Parathyroid adenoma (tissue), 2 donors: ENCODE results near the gene TTC33.
"Not testable (repeated sequence)": the region's sequence is repeated elsewhere in the genome, so short reads cannot be mapped to it uniquely, and the experiment has no call there.

Experiments
- H2AFZ ChIP-seq: fragments of 300-600 bp; sonication (generic); one replicate; pipeline ENCODE4 v1.7.0; 2017; ENCODE audit warnings: antibody characterized with exemption, mild to moderate bottlenecking
- H3K27ac ChIP-seq: fragments of 300-600 bp; sonication (generic); one replicate; pipeline ENCODE4 v1.7.0; 2017
- H3K27me3 ChIP-seq: fragments of 300-600 bp; sonication (generic); one replicate; pipeline ENCODE4 v1.7.0; 2017; ENCODE audit warnings: low read length; ENCODE audit not compliant: control insufficient read depth, insufficient read depth
- H3K36me3 ChIP-seq: fragments of 300-600 bp; sonication (generic); one replicate; pipeline ENCODE4 v1.7.0; 2017; ENCODE audit warnings: low read length; ENCODE audit not compliant: control insufficient read depth, insufficient read depth
- H3K4me1 ChIP-seq: fragments of 300-600 bp; sonication (generic); one replicate; pipeline ENCODE4 v1.7.0; 2017; ENCODE audit warnings: control low read depth
- H3K4me2 ChIP-seq: fragments of 300-600 bp; sonication (generic); one replicate; pipeline ENCODE4 v1.7.0; 2017; ENCODE audit warnings: low read length
- H3K4me3 ChIP-seq: fragments of 300-600 bp; sonication (generic); one replicate; pipeline ENCODE4 v1.7.0; 2017; ENCODE audit warnings: low read depth, low read length
- H3K79me2 ChIP-seq: fragments of 300-600 bp; sonication (generic); one replicate; pipeline ENCODE4 v1.7.0; 2017; ENCODE audit warnings: control low read depth
- H3K9ac ChIP-seq: fragments of 300-600 bp; sonication (generic); one replicate; pipeline ENCODE4 v1.7.0; 2017; ENCODE audit warnings: mild to moderate bottlenecking
- H3K9me3 ChIP-seq: fragments of 300-600 bp; sonication (generic); one replicate; pipeline ENCODE4 v1.7.0; 2017; ENCODE audit warnings: low read length; ENCODE audit not compliant: control insufficient read depth
- CTCF ChIP-seq: fragments of 300-600 bp; sonication (generic); IDR thresholded peaks from one replicate; pipeline ENCODE4 v1.7.0; 2017; ENCODE audit warnings: antibody characterized with exemption, mild to moderate bottlenecking
- donor health status: primary hyperparathyroidism.

Gene TTC33

DNA sequence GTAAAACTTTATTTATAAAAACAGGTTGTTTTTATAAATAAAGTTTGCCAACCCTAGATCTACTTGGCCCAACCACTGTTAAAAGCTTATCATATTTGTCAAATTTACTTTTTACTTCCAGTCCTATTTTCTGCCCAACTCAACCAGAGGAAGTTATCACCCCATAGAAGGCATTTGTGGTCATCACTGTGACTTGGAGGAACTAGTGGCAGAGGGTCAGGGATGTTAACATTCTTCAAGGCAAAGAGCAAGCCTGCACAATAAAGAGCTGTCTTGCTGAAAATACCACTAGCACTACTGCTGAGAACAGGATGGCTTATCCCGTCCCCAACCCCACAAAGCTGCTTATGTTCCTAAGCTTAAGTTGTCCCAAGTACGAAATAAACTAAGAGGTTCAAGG is 22.3 kb downstream of the TTC33 start:
- no peaks in the 10 kb centered on the region for H3K4me1 ChIP-seq
- H3K9ac ChIP-seq = no peak overlapping the region
- H3K4me3 ChIP-seq = no peak overlapping the region
- no peak overlapping the region for H3K27ac ChIP-seq
- peaks cover 30% of the 10 kb centered on the region for H3K79me2 ChIP-seq
- TF ChIP-seq CTCF = no peak
- H3K27me3 ChIP-seq = no peaks in the 10 kb centered on the region
- H3K9me3 ChIP-seq = no peaks in the 10 kb centered on the region
- no peak overlapping the region for H2AFZ ChIP-seq
- no peak overlapping the region for H3K4me2 ChIP-seq
- H3K36me3 ChIP-seq = no peaks in the 10 kb centered on the region

- H3K79me2 ChIP-seq, H3K4me3 ChIP-seq, H3K9me3 ChIP-seq, H3K4me1 ChIP-seq, H3K27me3 ChIP-seq, H3K36me3 ChIP-seq, H2AFZ ChIP-seq, H3K27ac ChIP-seq, H3K9ac ChIP-seq, H3K4me2 ChIP-seq: not testable (repeated sequence)
Measured at GRCh38 chr5:40722497-40722911, 33.3 kb downstream of the TTC33 start.

DNA sequence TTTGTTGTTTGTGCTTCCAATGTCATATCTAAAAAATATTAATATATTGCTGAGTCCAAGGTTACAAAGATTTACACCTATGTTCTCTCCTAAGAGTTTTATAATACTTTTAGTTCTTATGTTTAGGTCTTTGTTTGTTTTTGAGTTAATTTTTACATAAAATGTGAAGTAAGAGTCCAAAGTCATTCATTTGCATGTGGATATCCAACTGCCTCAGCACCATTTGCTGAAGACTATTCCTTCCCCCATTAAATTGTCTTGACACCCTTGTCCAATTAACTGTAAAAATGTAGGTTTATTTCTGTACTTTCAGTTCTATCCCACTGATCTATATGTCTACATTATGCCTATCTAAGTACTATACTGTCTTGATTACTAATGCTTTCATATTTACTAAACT is 35.7 kb downstream of the TTC33 start:
- Histone ChIP-seq H3K4me3 (no peak overlapping the region), H3K9me3 (no peaks in the 10 kb centered on the region), H3K27me3 (no peaks in the 10 kb centered on the region), H3K36me3 (no peaks in the 10 kb centered on the region), H3K27ac (no peak overlapping the region), H3K9ac (no peak overlapping the region), H3K4me1 (no peaks in the 10 kb centered on the region), H3K4me2 (no peak overlapping the region), H2AFZ (no peak overlapping the region), H3K79me2 (peaks cover 4% of the 10 kb centered on the region)
- TF ChIP-seq CTCF = no peak

- Histone ChIP-seq H3K4me1 (no peaks in the 10 kb centered on the region), H3K27me3 (no peaks in the 10 kb centered on the region), H2AFZ (no peak overlapping the region), H3K79me2 (no peaks in the 10 kb centered on the region), H3K27ac (no peak overlapping the region), H3K9ac (no peak overlapping the region), H3K36me3 (no peaks in the 10 kb centered on the region), H3K4me2 (no peak overlapping the region), H3K4me3 (no peak overlapping the region), H3K9me3 (no peaks in the 10 kb centered on the region)
- no peak for TF ChIP-seq CTCF
Measured at GRCh38 chr5:40717281-40717680, 38.5 kb downstream of the TTC33 start.

- H3K27me3 ChIP-seq = no peaks in the 10 kb centered on the region
- no peaks in the 10 kb centered on the region for H3K36me3 ChIP-seq
- no peak overlapping the region for H3K27ac ChIP-seq
- no peak overlapping the region for H3K4me3 ChIP-seq
- H3K79me2 ChIP-seq = no peaks in the 10 kb centered on the region
- H2AFZ ChIP-seq = no peak overlapping the region
- H3K9me3 ChIP-seq = no peaks in the 10 kb centered on the region
- H3K4me2 ChIP-seq = no peak overlapping the region
- no peaks in the 10 kb centered on the region for H3K4me1 ChIP-seq
- H3K9ac ChIP-seq = no peak overlapping the region
- no peak for TF ChIP-seq CTCF
Measured at GRCh38 chr5:40716590-40716989, 39.2 kb downstream of the TTC33 start.
